Psoas muscle (tissue), 8 donors: ENCODE results near the gene KCTD1. TPM values are rescaled to one million over a fixed set of nuclear protein-coding genes. Genes with fewer than 3 reads are reported as not detected.

Experiments used
- ATAC-seq, 4 donors: fragments of 200-7000 bp; cut with Tn5 transposase; one replicate each; pipeline ENCODE4 v1.9.1; 2020; ENCODE audit warnings: moderate library complexity in 3 of 4, mild to moderate bottlenecking in 2 of 4
- DNase-seq, 2 donors: peaks; one replicate each; pipeline ENCODE4 v3.0.0-alpha.2; 2020
- H3K27ac ChIP-seq: fragments of 200-600 bp; one replicate; pipeline ENCODE4 v1.8.0; 2022
- H3K27me3 ChIP-seq, 3 donors: fragments of 200-600 bp in 1 of 3; one replicate each; pipeline versions ENCODE4 v1.6.1 to v1.8.0; 2013 to 2022; ENCODE audit warnings: low read length in 2 of 3, mild to moderate bottlenecking in 2 of 3, moderate library complexity in 1 of 3; ENCODE audit not compliant: insufficient read depth in 3 of 3
- H3K36me3 ChIP-seq, 2 donors: fragments of 200-600 bp in 1 of 2; one replicate each; pipeline versions ENCODE4 v1.6.1 to v1.8.0; 2013 to 2022; ENCODE audit warnings: low read depth in 1 of 2, mild to moderate bottlenecking in 1 of 2, moderate library complexity in 1 of 2; ENCODE audit not compliant: insufficient read depth in 1 of 2
- H3K4me1 ChIP-seq: fragments of 200-600 bp; one replicate; pipeline ENCODE4 v1.8.0; 2022
- H3K4me3 ChIP-seq: fragments of 200-600 bp; one replicate; pipeline ENCODE4 v1.8.0; 2022; ENCODE audit warnings: mild to moderate bottlenecking
- H3K9me3 ChIP-seq: fragments of 200-600 bp; one replicate; pipeline ENCODE4 v1.8.0; 2022
- WGBS, 3 donors: extraction: QIAGEN DNeasy Blood & Tissue Kit; methylation state at CpG; one replicate each; pipeline versions ENCODE4 v1.1.6 to v1.1.7; 2013; 5-methylcytosine and 5-hydroxymethylcytosine counted together
- intact Hi-C, 2 donors: fragments of 100-400 bp; cut with DNase I; formaldehyde crosslinking; loops; one replicate each; pipeline versions ENCODE4 v1.11.0 to v1.14.2; 2022
- polyA plus RNA-seq, 3 donors: library from polyadenylated mRNA; stranded (reverse); fragments of 200-250 nt; gene quantifications; one replicate each; pipeline ENCODE4 v1.2.3, GENCODE V29; 2013
- total RNA-seq, 4 donors: library from RNA; stranded (reverse); fragmentation: NEBNext Ultra II Directional in 2 of 4; extraction: Animal tissue kit (Norgen Biotek cat#: 25700) in 2 of 4; gene quantifications; one replicate each; pipeline versions ENCODE4 v1.2.1 to v1.2.4, GENCODE V29; 2021 to 2023
- TF ChIP-seq, protein P1 (sequence below): fragments of 200-600 bp; IDR thresholded peaks from one replicate; pipeline ENCODE4 v1.8.0; 2022; ENCODE audit warnings: antibody characterized with exemption
- donor health status: healthy with polysubstance abuse.
- donor health status: DM: no; HTN: no; CAD: no; lungs with moderate emphysema.
- donor health status: Bipolar disorder and iron deficiency.
- donor health status: healthy.
- donor health status: DM: yes; HTN: yes; CAD: no.
- donor health status: DM: no; HTN: no; CAD: no.
- donor health status: DM: no; HTN: no; CAD: no.
- donor health status: DM: yes; HTN: yes; CAD: no.

Gene KCTD1
- total and polyA plus RNA-seq, 7 donors, result 2.6 to 8.6 (median 3.5) TPM

GRCh38 chr18:26459884-26460283, 88.5 kb downstream of the KCTD1 start:
- intact Hi-C loops, result loop anchor here in 1 of 2 donors (5.0 kb wide), 1 partner anchor 182 kb away; no protein-coding TSS in a partner anchor
- TF ChIP-seq, protein P1, sequence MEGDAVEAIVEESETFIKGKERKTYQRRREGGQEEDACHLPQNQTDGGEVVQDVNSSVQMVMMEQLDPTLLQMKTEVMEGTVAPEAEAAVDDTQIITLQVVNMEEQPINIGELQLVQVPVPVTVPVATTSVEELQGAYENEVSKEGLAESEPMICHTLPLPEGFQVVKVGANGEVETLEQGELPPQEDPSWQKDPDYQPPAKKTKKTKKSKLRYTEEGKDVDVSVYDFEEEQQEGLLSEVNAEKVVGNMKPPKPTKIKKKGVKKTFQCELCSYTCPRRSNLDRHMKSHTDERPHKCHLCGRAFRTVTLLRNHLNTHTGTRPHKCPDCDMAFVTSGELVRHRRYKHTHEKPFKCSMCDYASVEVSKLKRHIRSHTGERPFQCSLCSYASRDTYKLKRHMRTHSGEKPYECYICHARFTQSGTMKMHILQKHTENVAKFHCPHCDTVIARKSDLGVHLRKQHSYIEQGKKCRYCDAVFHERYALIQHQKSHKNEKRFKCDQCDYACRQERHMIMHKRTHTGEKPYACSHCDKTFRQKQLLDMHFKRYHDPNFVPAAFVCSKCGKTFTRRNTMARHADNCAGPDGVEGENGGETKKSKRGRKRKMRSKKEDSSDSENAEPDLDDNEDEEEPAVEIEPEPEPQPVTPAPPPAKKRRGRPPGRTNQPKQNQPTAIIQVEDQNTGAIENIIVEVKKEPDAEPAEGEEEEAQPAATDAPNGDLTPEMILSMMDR, result no peak
- Histone ChIP-seq H3K36me3 (peaks cover 4 to 21% of the 10 kb centered on the region in 2 donors), H3K4me3 (no peak overlapping the region), H3K27me3 (no peaks in the 10 kb centered on the region), H3K4me1 (no peaks in the 10 kb centered on the region), H3K9me3 (no peaks in the 10 kb centered on the region), H3K27ac (no peak overlapping the region)
- no peak for ATAC-seq
- 97 to 98% (median 97%) methylated on average over 3 of the region's 3 CpGs for WGBS, 3 donors
- DNase-seq, result no peak

DNA sequence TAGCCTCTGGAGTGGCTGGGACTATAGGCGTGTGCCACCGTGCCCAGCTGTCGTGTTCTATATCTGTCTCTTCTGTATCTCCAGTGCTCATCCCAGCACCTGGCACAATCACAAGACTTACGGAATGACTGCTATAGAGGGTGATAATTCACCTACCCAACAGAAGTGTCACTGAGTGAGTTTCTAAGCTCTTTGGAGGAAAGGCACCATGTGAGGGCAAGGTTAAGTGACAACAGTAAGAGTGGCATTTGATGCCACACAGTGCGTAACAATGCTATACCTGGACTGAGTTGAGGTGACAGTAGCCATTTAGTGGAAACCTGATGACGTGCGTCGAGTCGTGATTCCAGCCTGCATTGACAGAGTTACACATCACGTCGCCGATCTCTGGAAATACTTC, 89.0 kb downstream of the KCTD1 start:
- WGBS, 3 donors, result 91 to 94% (median 93%) methylated on average over 12 of the region's 12 CpGs
- ATAC-seq, result no peak
- no peaks in the 10 kb centered on the region for H3K27me3 ChIP-seq
- DNase-seq, result no peak
- H3K9me3 ChIP-seq, result no peaks in the 10 kb centered on the region
- no peak overlapping the region for H3K27ac ChIP-seq
- no peak overlapping the region for H3K4me3 ChIP-seq
- no peaks in the 10 kb centered on the region for H3K4me1 ChIP-seq
- intact Hi-C loops, result no loop called here
- TF ChIP-seq, protein P1, result no peak
- peaks cover 4 to 27% of the 10 kb centered on the region in 2 donors for H3K36me3 ChIP-seq

DNA sequence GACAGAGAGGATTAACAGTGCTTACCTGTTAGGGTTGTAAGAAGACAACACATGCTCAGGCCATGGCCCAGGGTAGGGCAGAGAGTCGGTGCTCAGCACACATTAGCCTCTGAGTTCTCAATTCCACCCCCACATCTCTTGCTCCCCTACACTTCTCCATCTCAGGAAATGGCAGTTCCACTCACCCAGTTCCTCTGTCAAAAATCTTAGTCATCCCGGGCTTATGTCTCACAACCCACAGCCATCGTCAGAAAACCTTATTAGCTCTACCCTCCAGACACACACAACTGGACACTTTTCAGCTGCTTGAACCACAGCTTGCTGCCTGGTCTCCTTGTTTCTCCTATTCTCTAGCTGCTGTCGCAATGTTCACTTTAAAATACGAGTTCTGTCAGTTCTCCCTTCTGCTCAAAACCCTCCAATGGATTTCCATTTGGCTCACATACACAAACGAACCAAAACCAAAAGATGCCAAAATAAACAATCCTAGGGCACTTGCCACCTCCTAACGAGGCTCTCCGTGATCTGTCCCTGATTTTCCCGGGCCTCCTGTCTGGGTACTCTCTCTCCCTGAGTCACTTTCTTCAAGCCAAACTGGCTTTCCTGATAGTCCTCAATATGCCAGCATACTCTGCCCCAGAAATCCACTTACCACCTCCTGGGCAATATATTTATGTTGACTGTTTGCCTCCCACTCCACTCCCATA, 89.7 kb downstream of the KCTD1 start:
- Histone ChIP-seq H3K27me3 (no peaks in the 10 kb centered on the region), H3K9me3 (no peaks in the 10 kb centered on the region), H3K36me3 (peaks cover 4 to 28% of the 10 kb centered on the region in 2 donors), H3K4me3 (no peak overlapping the region), H3K4me1 (no peaks in the 10 kb centered on the region), H3K27ac (no peak overlapping the region)
- intact Hi-C loops, result no loop called here
- DNase-seq (no peak), ATAC-seq (no peak)
- TF ChIP-seq, protein P1, result no peak
- 69 to 85% (median 83%) methylated on average over 9 of the region's 9 CpGs for WGBS, 3 donors

GRCh38 chr18:26457611-26458353, 90.6 kb downstream of the KCTD1 start:
- 74 to 79% (median 78%) methylated on average over 21 to 22 of the region's 22 CpGs for WGBS, 3 donors
- H3K27me3 ChIP-seq, result no peaks in the 10 kb centered on the region
- TF ChIP-seq, protein P1, result no peak
- peaks cover 4 to 28% of the 10 kb centered on the region in 2 donors for H3K36me3 ChIP-seq
- ATAC-seq, result no peak
- intact Hi-C loops, result no loop called here
- H3K4me3 ChIP-seq, result no peak overlapping the region
- H3K27ac ChIP-seq, result no peak overlapping the region
- H3K4me1 ChIP-seq, result no peaks in the 10 kb centered on the region
- H3K9me3 ChIP-seq, result no peaks in the 10 kb centered on the region
- DNase-seq, result no peak
